Loucy (cell line): Measurements from ENCODE around the gene PEX5L.

Experiments used
- H2AFZ ChIP-seq: fragments of 200-600 bp; sonication (generic); 2 replicates; pipeline ENCODE4 v1.6.0; 2016; ENCODE audit warnings: antibody characterized with exemption, mild to moderate bottlenecking, low read length, moderate library complexity
- H3F3A ChIP-seq: fragments of 200-600 bp; 2 replicates; pipeline ENCODE4 v1.6.0; 2016; ENCODE audit warnings: antibody characterized with exemption, low read depth, mild to moderate bottlenecking
- H3K27me3 ChIP-seq: fragments of 200-600 bp; sonication (generic); 2 replicates; pipeline ENCODE4 v1.6.1; 2014; ENCODE audit warnings: low read length, mild to moderate bottlenecking; ENCODE audit not compliant: insufficient read depth, poor library complexity, severe bottlenecking
- H3K36me3 ChIP-seq: fragments of 200-600 bp; sonication (generic); 2 replicates; pipeline ENCODE4 v1.6.1; 2016; ENCODE audit warnings: low read length; ENCODE audit not compliant: insufficient read depth
- H3K4me1 ChIP-seq: fragments of 200-600 bp; sonication (generic); 2 replicates; pipeline ENCODE4 v1.5.1; 2014; ENCODE audit warnings: low read length, mild to moderate bottlenecking; ENCODE audit not compliant: insufficient read depth, poor library complexity, severe bottlenecking
- H3K4me2 ChIP-seq: fragments of 200-600 bp; sonication (generic); 2 replicates; pipeline ENCODE4 v1.6.0; 2014; ENCODE audit warnings: antibody characterized with exemption, low read length, low read depth, mild to moderate bottlenecking; ENCODE audit not compliant: poor library complexity, severe bottlenecking
- H3K4me3 ChIP-seq: fragments of 200-600 bp; sonication (generic); 2 replicates; pipeline ENCODE4 v1.5.1; 2014; ENCODE audit warnings: low read length, mild to moderate bottlenecking, mixed read lengths; ENCODE audit not compliant: poor library complexity, severe bottlenecking
- H3K79me2 ChIP-seq: fragments of 200-600 bp; sonication (generic); 2 replicates; pipeline ENCODE4 v1.6.1; 2014; ENCODE audit warnings: low read length; ENCODE audit not compliant: insufficient read depth
- H3K9ac ChIP-seq: fragments of 200-600 bp; sonication (generic); 2 replicates; pipeline ENCODE4 v1.6.0; 2014; ENCODE audit warnings: mild to moderate bottlenecking, low read depth, low read length, moderate library complexity; ENCODE audit not compliant: poor library complexity, severe bottlenecking
- H3K9me2 ChIP-seq: fragments of 200-600 bp; sonication (generic); replicated peaks from 2 replicates; pipeline ENCODE4 v1.6.1; 2016; ENCODE audit warnings: low read depth, low read length, mixed read lengths
- H3K9me3 ChIP-seq: fragments of 200-600 bp; sonication (generic); 2 replicates; pipeline ENCODE4 v1.6.1; 2014; ENCODE audit warnings: mild to moderate bottlenecking, antibody characterized with exemption, low read length, low read depth; ENCODE audit not compliant: insufficient read depth
- H4K20me1 ChIP-seq: fragments of 200-600 bp; sonication (generic); 2 replicates; pipeline ENCODE4 v1.6.0; 2014; ENCODE audit warnings: antibody characterized with exemption, low read length, mild to moderate bottlenecking; ENCODE audit not compliant: insufficient read depth, poor library complexity, severe bottlenecking
- EZH2phosphoT487 ChIP-seq: fragments of 200-600 bp; IDR thresholded peaks from 2 replicates; pipeline ENCODE4 v1.6.1; 2018; ENCODE audit warnings: antibody characterized with exemption, mild to moderate bottlenecking, moderate library complexity, borderline replicate concordance
- TF ChIP-seq, protein P1 (sequence below): fragments of 200-600 bp; sonication (generic); conservative IDR thresholded peaks from 2 replicates; pipeline ENCODE4 v1.5.1; 2014; ENCODE audit warnings: mild to moderate bottlenecking, antibody characterized with exemption, low read length

The PEX5L gene

DNA sequence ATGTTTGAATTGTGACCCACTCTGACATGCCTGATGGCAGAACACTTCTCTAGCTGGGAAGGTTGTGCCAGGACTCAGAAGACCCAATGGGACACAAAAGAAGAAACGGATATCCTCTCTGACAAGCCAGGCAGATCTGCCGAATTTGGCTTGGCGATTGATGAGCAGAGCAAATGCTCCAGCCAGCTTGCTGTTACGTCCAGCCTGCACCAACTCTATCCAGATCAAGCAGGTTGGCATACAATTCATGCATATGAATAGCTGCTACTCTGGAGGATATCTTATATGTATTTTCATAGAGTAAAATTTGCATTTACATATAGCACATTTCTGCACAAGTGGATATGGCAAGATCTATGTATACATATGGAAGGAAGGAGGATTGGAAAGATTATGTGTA lies 102.8 kb downstream of the PEX5L start:
- H3K79me2 ChIP-seq: no peaks in the 10 kb centered on the region
- H3F3A ChIP-seq: 0 out of 2 replicates have a peak, but pooled peaks cover under 1% of the 10 kb centered on the region
- H3K9ac ChIP-seq: no peak overlapping the region
- H3K4me2 ChIP-seq: no peak overlapping the region
- no peaks in the 10 kb centered on the region for H3K36me3 ChIP-seq
- peaks cover 31% of the 10 kb centered on the region for H3K4me1 ChIP-seq
- H2AFZ ChIP-seq: no peak overlapping the region
- no peaks in the 10 kb centered on the region for H3K9me2 ChIP-seq
- no peaks in the 10 kb centered on the region for H4K20me1 ChIP-seq
- H3K27me3 ChIP-seq: no peaks in the 10 kb centered on the region
- H3K4me3 ChIP-seq: no peak overlapping the region
- TF ChIP-seq, protein P1, sequence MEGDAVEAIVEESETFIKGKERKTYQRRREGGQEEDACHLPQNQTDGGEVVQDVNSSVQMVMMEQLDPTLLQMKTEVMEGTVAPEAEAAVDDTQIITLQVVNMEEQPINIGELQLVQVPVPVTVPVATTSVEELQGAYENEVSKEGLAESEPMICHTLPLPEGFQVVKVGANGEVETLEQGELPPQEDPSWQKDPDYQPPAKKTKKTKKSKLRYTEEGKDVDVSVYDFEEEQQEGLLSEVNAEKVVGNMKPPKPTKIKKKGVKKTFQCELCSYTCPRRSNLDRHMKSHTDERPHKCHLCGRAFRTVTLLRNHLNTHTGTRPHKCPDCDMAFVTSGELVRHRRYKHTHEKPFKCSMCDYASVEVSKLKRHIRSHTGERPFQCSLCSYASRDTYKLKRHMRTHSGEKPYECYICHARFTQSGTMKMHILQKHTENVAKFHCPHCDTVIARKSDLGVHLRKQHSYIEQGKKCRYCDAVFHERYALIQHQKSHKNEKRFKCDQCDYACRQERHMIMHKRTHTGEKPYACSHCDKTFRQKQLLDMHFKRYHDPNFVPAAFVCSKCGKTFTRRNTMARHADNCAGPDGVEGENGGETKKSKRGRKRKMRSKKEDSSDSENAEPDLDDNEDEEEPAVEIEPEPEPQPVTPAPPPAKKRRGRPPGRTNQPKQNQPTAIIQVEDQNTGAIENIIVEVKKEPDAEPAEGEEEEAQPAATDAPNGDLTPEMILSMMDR: no peak
- TF ChIP-seq EZH2phosphoT487: no peak
- 0 out of 2 replicates have a peak, but pooled peaks cover 2% of the 10 kb centered on the region for H3K9me3 ChIP-seq

DNA sequence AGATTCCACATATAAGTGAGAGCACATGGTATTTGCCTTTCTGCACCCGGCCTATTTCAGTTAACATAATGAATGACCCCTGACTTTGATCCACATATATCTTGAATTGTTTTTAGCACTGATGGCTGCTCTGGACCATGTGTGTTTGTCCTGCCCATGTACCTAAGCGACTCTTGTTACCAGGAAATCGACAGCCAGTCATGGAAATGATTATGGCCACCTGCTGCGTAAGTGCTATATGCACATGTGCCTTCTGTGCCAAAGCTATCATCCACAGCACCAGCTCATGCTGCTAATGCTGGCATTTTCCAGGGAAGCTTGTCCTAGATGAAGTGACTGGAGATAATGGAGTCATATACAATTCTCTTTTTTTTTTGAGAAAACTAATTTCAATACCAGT lies 103.7 kb downstream of the PEX5L start:
- Histone ChIP-seq H3K36me3 (no peaks in the 10 kb centered on the region), H3K9me2 (no peaks in the 10 kb centered on the region), H3K79me2 (no peaks in the 10 kb centered on the region), H3F3A (peaks cover 6% of the 10 kb centered on the region; the same call in 1 of the 2 replicates), H3K9me3 (0 out of 2 replicates have a peak, but pooled peaks cover 2% of the 10 kb centered on the region), H3K9ac (peak overlapping the region; percentile 14), H3K27me3 (no peaks in the 10 kb centered on the region), H2AFZ (peak overlapping the region; percentile 48; the same call in 1 of the 2 replicates), H3K4me1 (peaks cover 40% of the 10 kb centered on the region), H3K4me2 (no peak overlapping the region), H4K20me1 (no peaks in the 10 kb centered on the region), H3K4me3 (no peak overlapping the region)
- TF ChIP-seq, protein P1: no peak
- no peak for TF ChIP-seq EZH2phosphoT487

DNA sequence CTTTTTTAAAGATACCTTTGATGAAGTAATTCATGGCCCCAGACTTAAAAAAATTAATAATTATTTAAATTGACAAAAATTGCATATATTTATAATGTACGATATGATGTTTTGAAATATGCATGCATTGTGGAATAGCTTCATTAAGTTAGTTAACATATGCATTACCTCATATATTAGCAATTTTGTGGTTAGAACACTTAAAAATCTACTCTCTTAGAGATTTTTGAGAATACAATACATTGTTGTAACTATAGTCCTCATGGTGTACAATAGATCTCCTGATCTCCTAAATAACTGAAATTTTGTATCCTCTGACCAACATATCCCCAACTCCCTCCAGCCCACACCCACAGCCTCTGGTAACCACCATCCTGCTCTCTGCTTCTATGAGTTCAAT lies 104.1 kb downstream of the PEX5L start:
- H3K79me2 ChIP-seq: no peaks in the 10 kb centered on the region
- peaks cover 43% of the 10 kb centered on the region for H3K4me1 ChIP-seq
- H3K9ac ChIP-seq: peak overlapping the region; percentile 14
- no peaks in the 10 kb centered on the region for H3K9me2 ChIP-seq
- H4K20me1 ChIP-seq: no peaks in the 10 kb centered on the region
- no peak overlapping the region for H3K4me3 ChIP-seq
- no peaks in the 10 kb centered on the region for H3K36me3 ChIP-seq
- TF ChIP-seq, protein P1: no peak
- no peak for TF ChIP-seq EZH2phosphoT487
- H3K27me3 ChIP-seq: no peaks in the 10 kb centered on the region
- H3F3A ChIP-seq: peaks cover 9% of the 10 kb centered on the region; the same call in 1 of the 2 replicates
- H3K9me3 ChIP-seq: 0 out of 2 replicates have a peak, but pooled peaks cover 2% of the 10 kb centered on the region
- no peak overlapping the region for H3K4me2 ChIP-seq
- peak overlapping the region; percentile 48; the same call in 1 of the 2 replicates for H2AFZ ChIP-seq
